Measurements from ENCODE around the gene TBC1D24.

- TF ChIP-seq CTCF (IDR thresholded peaks at IDR 0.05 in 4 of 5, conservative IDR thresholded peaks at IDR 0.05 in 1 of 5) (no peak), POLR2A (IDR thresholded peaks at IDR 0.05) (no peak)
Observed at GRCh38 chr16:2469399-2470233, 5.3 kb upstream of the TBC1D24 start.
